Aorta (tissue), 5 donors: ENCODE data around the gene EIF4EBP2. TPM values are rescaled to one million over a fixed set of nuclear protein-coding genes. Genes with fewer than 3 reads are reported as not detected.

ENCODE experiments used
- ATAC-seq: fragments of 200-7000 bp; cut with Tn5 transposase; one replicate; pipeline ENCODE4 v1.9.1; 2022; ENCODE audit warnings: moderate library complexity; ENCODE audit not compliant: low FRiP score
- DNase-seq, 2 donors: peaks; one replicate each; pipeline ENCODE4 v3.0.0-alpha.2; 2020
- H3K27ac ChIP-seq, 2 donors: one replicate each; pipeline ENCODE4 v1.5.1; 2013; ENCODE audit warnings: low read length in 2 of 2, mild to moderate bottlenecking in 2 of 2, moderate library complexity in 2 of 2, control low read depth in 1 of 2, inconsistent platforms in 1 of 2, low read depth in 1 of 2
- H3K27me3 ChIP-seq, 2 donors: one replicate each; pipeline ENCODE4 v1.6.1; 2013; ENCODE audit warnings: control low read depth in 1 of 2, low read length in 1 of 2, mild to moderate bottlenecking in 1 of 2, moderate library complexity in 1 of 2; ENCODE audit not compliant: insufficient read depth in 2 of 2, control insufficient read depth in 1 of 2
- H3K36me3 ChIP-seq, 2 donors: one replicate each; pipeline ENCODE4 v1.6.1; 2013; ENCODE audit warnings: control low read depth in 1 of 2, low read length in 1 of 2, mild to moderate bottlenecking in 1 of 2; ENCODE audit not compliant: insufficient read depth in 2 of 2, control insufficient read depth in 1 of 2
- H3K4me1 ChIP-seq, 2 donors: one replicate each; pipeline ENCODE4 v1.6.1; 2013; ENCODE audit warnings: low read length in 2 of 2, control low read depth in 1 of 2, mild to moderate bottlenecking in 1 of 2, moderate library complexity in 1 of 2; ENCODE audit not compliant: insufficient read depth in 2 of 2, control insufficient read depth in 1 of 2
- H3K4me3 ChIP-seq, 2 donors: one replicate each; pipeline ENCODE4 v1.5.1; 2013; ENCODE audit warnings: low read length in 2 of 2, control low read depth in 1 of 2, mild to moderate bottlenecking in 1 of 2
- H3K9me3 ChIP-seq: one replicate; pipeline ENCODE4 v1.6.1; 2013; ENCODE audit warnings: mild to moderate bottlenecking, low read length; ENCODE audit not compliant: control insufficient read depth
- WGBS, 2 donors: extraction: QIAGEN DNeasy Blood & Tissue Kit; methylation state at CpG; one replicate each; pipeline ENCODE4 v1.1.7; 2013; 5-methylcytosine and 5-hydroxymethylcytosine counted together
- intact Hi-C, 2 donors: fragments of 100-400 bp; cut with DNase I; formaldehyde crosslinking; loops; one replicate each; pipeline versions ENCODE4 v1.14.2 to v1.15.0; 2022
- polyA plus RNA-seq, 2 donors: library from polyadenylated mRNA; stranded (reverse); fragments of 200-250 nt; gene quantifications; one replicate each; pipeline ENCODE4 v1.2.3, GENCODE V29; 2013
- total RNA-seq, 2 donors: library from RNA; stranded (reverse); fragmentation: NEBNext Ultra II Directional; extraction: Animal tissue kit (Norgen Biotek cat#: 25700); gene quantifications; one replicate each; pipeline ENCODE4 v1.2.1, GENCODE V29; 2021
- donor health status: healthy with polysubstance abuse.
- donor health status: Bipolar disorder and iron deficiency.
- donor health status: DM: no; HTN: no; CAD: no.
- donor health status: DM: no; HTN: no; CAD: no.
- donor health status: DM: yes; HTN: yes; CAD: no.

Gene EIF4EBP2
- total and polyA plus RNA-seq, 4 donors: 27.6 to 60.5 (median 44.8) TPM

GRCh38 chr10:70363292-70363691, 40.7 kb upstream of the EIF4EBP2 start:
- H3K27me3 ChIP-seq: no peaks in the 10 kb centered on the region
- no peak for DNase-seq
- H3K36me3 ChIP-seq: no peaks in the 10 kb centered on the region
- H3K9me3 ChIP-seq: no peaks in the 10 kb centered on the region
- WGBS, 2 donors: 84% methylated on average over 1 of the region's 1 CpG
- H3K4me1 ChIP-seq: no peaks in the 10 kb centered on the region
- peak overlapping the region; percentile 12 to 65 for H3K27ac ChIP-seq
- no peak overlapping the region for H3K4me3 ChIP-seq
- no peak for ATAC-seq
- intact Hi-C loops: loop anchor here in 1 of 2 donors (5.0 kb wide), 1 partner anchor 66 kb away; no protein-coding TSS in a partner anchor

- peak; percentile 94 to 96 for DNase-seq
- no peaks in the 10 kb centered on the region for H3K9me3 ChIP-seq
- H3K4me3 ChIP-seq: no peak overlapping the region
- H3K36me3 ChIP-seq: no peaks in the 10 kb centered on the region
- intact Hi-C loops: loop anchor here (1.0 to 5.0 kb wide), 2 partner anchors 67 to 143 kb away; no protein-coding TSS in a partner anchor
- WGBS, 2 donors: 3 to 12% methylated on average over 15 of the region's 15 CpGs
- no peaks in the 10 kb centered on the region for H3K4me1 ChIP-seq
- no peaks in the 10 kb centered on the region for H3K27me3 ChIP-seq
- peak overlapping the region; percentile 12 to 65 for H3K27ac ChIP-seq
- ATAC-seq: peak; percentile 97
Observed at GRCh38 chr10:70363971-70364771, 39.8 kb upstream of the EIF4EBP2 start.

DNA sequence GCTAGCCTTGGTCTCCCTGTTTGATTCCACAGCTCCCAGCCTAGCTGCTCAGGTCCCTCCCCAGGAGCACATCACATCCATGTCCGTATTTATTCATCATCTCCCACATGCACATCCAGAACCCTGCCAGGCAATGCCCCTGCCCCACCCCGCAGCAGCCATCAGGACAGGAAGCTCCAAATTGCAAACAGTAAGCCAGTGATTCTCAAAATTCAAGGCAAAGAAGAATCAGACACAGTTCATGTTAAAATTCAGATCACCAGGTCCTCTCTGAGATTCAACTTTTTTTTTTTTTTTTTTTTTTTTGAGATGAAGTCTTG, 39.2 kb upstream of the EIF4EBP2 start:
- no peaks in the 10 kb centered on the region for H3K36me3 ChIP-seq
- H3K4me3 ChIP-seq: no peak overlapping the region
- DNase-seq (no peak), ATAC-seq (no peak)
- H3K27ac ChIP-seq: no peak overlapping the region
- H3K27me3 ChIP-seq: no peaks in the 10 kb centered on the region
- no peaks in the 10 kb centered on the region for H3K4me1 ChIP-seq
- no peaks in the 10 kb centered on the region for H3K9me3 ChIP-seq
- 36 to 49% methylated on average over 2 of the region's 2 CpGs for WGBS, 2 donors
- intact Hi-C loops: loop anchor here (1.0 to 5.0 kb wide), 2 partner anchors 67 to 143 kb away; no protein-coding TSS in a partner anchor

- H3K27ac ChIP-seq: no peak overlapping the region
- no peaks in the 10 kb centered on the region for H3K36me3 ChIP-seq
- 51 to 53% methylated on average over 7 to 8 of the region's 8 CpGs for WGBS, 2 donors
- no peak overlapping the region for H3K4me3 ChIP-seq
- DNase-seq (no peak), ATAC-seq (no peak)
- no peaks in the 10 kb centered on the region for H3K4me1 ChIP-seq
- H3K9me3 ChIP-seq: no peaks in the 10 kb centered on the region
- H3K27me3 ChIP-seq: no peaks in the 10 kb centered on the region
- intact Hi-C loops: no loop called here
Observed at GRCh38 chr10:70367195-70367796, 36.6 kb upstream of the EIF4EBP2 start.

DNA sequence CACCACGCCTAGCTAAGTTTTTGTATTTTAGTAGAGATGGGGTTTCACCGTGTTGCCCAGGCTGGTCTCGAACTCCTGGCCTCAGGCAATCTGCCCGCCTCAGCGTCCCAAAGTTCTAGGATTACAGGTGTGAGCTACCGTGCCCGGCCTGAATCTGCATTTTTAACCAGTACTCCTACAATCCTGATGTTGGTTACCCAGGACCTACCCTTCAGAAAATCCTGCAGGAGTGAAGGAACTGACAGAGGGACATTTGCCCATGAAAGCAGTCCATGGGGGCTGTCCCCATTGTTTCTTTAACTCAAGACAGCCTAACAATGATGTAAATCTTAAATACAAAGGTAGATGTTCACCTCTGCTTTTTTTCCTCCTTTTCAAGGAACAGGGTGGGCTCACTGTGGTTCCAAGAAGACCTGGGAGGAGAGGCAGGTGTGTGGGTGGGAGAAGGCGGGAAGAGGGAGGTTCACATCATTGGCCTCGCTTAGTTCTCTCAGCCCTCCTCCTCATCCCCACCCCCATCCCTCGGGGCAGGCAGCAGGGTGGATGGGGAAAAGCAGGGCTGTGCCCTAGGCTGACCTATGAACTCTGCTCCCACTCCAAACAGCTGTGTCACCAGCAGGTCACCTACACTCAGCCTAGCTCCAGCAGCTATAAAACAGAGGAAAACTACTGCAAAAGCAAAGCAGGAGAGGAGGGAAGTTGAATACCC, 35.0 kb upstream of the EIF4EBP2 start:
- DNase-seq: no peak
- H3K4me1 ChIP-seq: no peaks in the 10 kb centered on the region
- ATAC-seq: no peak
- H3K9me3 ChIP-seq: no peaks in the 10 kb centered on the region
- H3K27ac ChIP-seq: no peak overlapping the region
- intact Hi-C loops: no loop called here
- no peaks in the 10 kb centered on the region for H3K27me3 ChIP-seq
- H3K36me3 ChIP-seq: no peaks in the 10 kb centered on the region
- WGBS, 2 donors: 82 to 86% methylated on average over 10 of the region's 10 CpGs
- H3K4me3 ChIP-seq: no peak overlapping the region

DNA sequence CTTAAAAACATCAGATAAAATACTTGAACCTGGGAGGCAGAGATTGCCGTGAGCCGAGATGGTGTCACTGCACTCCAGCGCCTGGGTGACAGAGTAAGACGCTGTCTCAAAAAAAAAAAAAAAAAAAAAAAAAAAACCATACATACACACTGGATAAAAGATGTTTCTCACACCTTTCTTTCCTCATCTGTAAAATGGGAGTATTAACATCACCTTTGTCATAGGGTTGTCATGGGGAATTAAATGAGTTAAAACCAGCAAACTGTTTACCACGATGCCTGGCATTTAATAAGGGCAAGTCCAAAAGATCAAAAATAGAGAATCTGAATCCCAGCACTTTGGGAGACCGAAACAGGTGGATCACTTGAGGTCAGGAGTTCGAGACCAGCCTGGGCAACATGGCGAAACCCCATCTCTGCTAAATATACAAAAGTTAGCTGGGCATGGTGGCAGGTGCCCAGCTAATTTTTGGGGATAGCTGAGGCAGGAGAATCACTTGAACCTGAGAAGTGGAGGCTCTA, 34.4 kb upstream of the EIF4EBP2 start:
- Histone ChIP-seq H3K9me3 (no peaks in the 10 kb centered on the region), H3K27me3 (no peaks in the 10 kb centered on the region), H3K4me1 (no peaks in the 10 kb centered on the region), H3K27ac (no peak overlapping the region), H3K36me3 (no peaks in the 10 kb centered on the region), H3K4me3 (no peak overlapping the region)
- ATAC-seq: no peak
- 82 to 91% methylated on average over 8 of the region's 8 CpGs for WGBS, 2 donors
- intact Hi-C loops: no loop called here
- no peak for DNase-seq

- intact Hi-C loops: no loop called here
- Histone ChIP-seq H3K9me3 (no peaks in the 10 kb centered on the region), H3K4me1 (no peaks in the 10 kb centered on the region), H3K27ac (no peak overlapping the region), H3K27me3 (no peaks in the 10 kb centered on the region), H3K36me3 (peaks cover 0 to 2% of the 10 kb centered on the region in 2 donors), H3K4me3 (no peak overlapping the region)
- WGBS, 2 donors: 95 to 97% methylated on average over 2 of the region's 2 CpGs
- no peak for DNase-seq
- no peak for ATAC-seq
Observed at GRCh38 chr10:70370766-70371165, 33.2 kb upstream of the EIF4EBP2 start.

DNA sequence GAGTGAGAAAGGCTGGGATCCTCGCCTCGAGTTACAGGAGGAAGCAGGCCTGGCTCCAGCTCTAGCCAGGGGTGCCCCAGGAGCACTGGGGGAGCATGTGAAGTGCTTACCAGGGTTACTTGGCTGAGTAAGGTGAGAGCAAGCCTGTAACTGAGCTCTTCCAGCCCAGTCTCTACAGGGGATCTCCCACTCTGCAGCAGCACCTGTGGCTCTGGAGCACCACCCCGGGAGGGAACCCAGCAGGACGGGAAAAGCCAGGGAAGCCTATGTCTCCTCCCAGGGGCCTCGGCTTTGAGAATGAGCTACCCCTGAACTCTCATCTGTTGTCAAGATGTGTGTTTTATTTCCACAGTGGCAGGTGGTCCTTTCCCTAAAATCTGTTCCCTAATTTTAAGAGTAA, 32.1 kb upstream of the EIF4EBP2 start:
- 31 to 59% methylated on average over 5 of the region's 5 CpGs for WGBS, 2 donors
- ATAC-seq: no peak
- H3K4me1 ChIP-seq: no peaks in the 10 kb centered on the region

More for the DNA sequence above, 32.1 kb upstream of the EIF4EBP2 start:
- DNase-seq: no peak
- intact Hi-C loops: no loop called here
- H3K36me3 ChIP-seq: peaks cover 0 to 2% of the 10 kb centered on the region in 2 donors
- no peaks in the 10 kb centered on the region for H3K9me3 ChIP-seq
- no peak overlapping the region for H3K27ac ChIP-seq
- no peak overlapping the region for H3K4me3 ChIP-seq
- no peaks in the 10 kb centered on the region for H3K27me3 ChIP-seq
